CD4-positive, alpha-beta memory T cell (primary cell): ENCODE data around the gene MAPK11. TPM values are rescaled to one million over a fixed set of nuclear protein-coding genes. Genes with fewer than 3 reads are reported as not detected.

Experiments
- CTCF ChIA-PET: fragments of 350-600 bp; sonication (Branson Sonifier 250); formaldehyde crosslinking; loops from one replicate; lab custom pipeline; 2021; ENCODE audit warnings: inconsistent platforms; ENCODE audit not compliant: partially characterized antibody; lab: Charles Lee
- POLR2A ChIA-PET: fragments of 350-600 bp; sonication (Branson Sonifier 250); formaldehyde crosslinking; loops from one replicate; lab custom pipeline; 2021; ENCODE audit not compliant: partially characterized antibody; lab: Charles Lee
- DNase-seq, 5 donors: peaks; one replicate each; pipeline versions ENCODE4 v3.0.0 to v3.0.0-alpha.2; 2020 to 2022; ENCODE audit warnings: mixed read lengths in 1 of 5
- H3K27ac ChIP-seq: one replicate; pipeline ENCODE4 v1.7.0; 2013; ENCODE audit warnings: low read depth, low read length
- H3K27me3 ChIP-seq: 2 replicates; pipeline ENCODE4 v1.7.0; 2013; ENCODE audit warnings: mild to moderate bottlenecking, low read length, moderate library complexity; ENCODE audit not compliant: insufficient read depth
- H3K36me3 ChIP-seq: 2 replicates; pipeline ENCODE4 v1.7.0; 2013; ENCODE audit warnings: mild to moderate bottlenecking, low read length, moderate library complexity; ENCODE audit not compliant: insufficient read depth
- H3K4me1 ChIP-seq: 2 replicates; pipeline ENCODE4 v1.7.0; 2013; ENCODE audit warnings: mild to moderate bottlenecking, low read length, moderate library complexity; ENCODE audit not compliant: insufficient read depth
- H3K4me3 ChIP-seq, 2 donors: one replicate each; pipeline ENCODE4 v1.7.0; 2013; ENCODE audit warnings: low read length in 2 of 2, mild to moderate bottlenecking in 1 of 2
- H3K9me3 ChIP-seq, 2 donors: one replicate each; pipeline ENCODE4 v1.7.0; 2013; ENCODE audit warnings: low read length in 2 of 2, control low read depth in 1 of 2; ENCODE audit not compliant: control insufficient read depth in 1 of 2
- H3K27ac Mint-ChIP-seq, 7 donors: one replicate each; pipeline ENCODE4 v1.8.0; 2020 to 2021; ENCODE audit warnings: mixed read lengths in 7 of 7, mild to moderate bottlenecking in 6 of 7, inconsistent platforms in 3 of 7, moderate library complexity in 3 of 7
- H3K27me3 Mint-ChIP-seq, 2 donors: one replicate each; pipeline ENCODE4 v1.8.0; 2020 to 2021; ENCODE audit warnings: mixed read lengths in 2 of 2
- H3K36me3 Mint-ChIP-seq, 2 donors: one replicate each; pipeline ENCODE4 v1.8.0; 2020 to 2021; ENCODE audit warnings: mixed read lengths in 2 of 2, inconsistent platforms in 1 of 2, mild to moderate bottlenecking in 1 of 2
- H3K4me1 Mint-ChIP-seq, 4 donors: one replicate each; pipeline ENCODE4 v1.8.0; 2020 to 2021; ENCODE audit warnings: mixed read lengths in 4 of 4, mild to moderate bottlenecking in 1 of 4
- H3K4me3 Mint-ChIP-seq, 8 donors: one replicate each; pipeline ENCODE4 v1.8.0; 2020 to 2021; ENCODE audit warnings: mixed read lengths in 8 of 8, mild to moderate bottlenecking in 7 of 8, moderate library complexity in 6 of 8, inconsistent platforms in 3 of 8
- H3K9me3 Mint-ChIP-seq, 8 donors: one replicate each; pipeline ENCODE4 v1.8.0; 2020 to 2021; ENCODE audit warnings: mixed read lengths in 8 of 8, mild to moderate bottlenecking in 5 of 8, inconsistent platforms in 3 of 8, moderate library complexity in 1 of 8
- intact Hi-C: fragments of 100-400 bp; cut with micrococcal nuclease; formaldehyde crosslinking; loops from one replicate; pipeline ENCODE4 v1.15.1; 2023
- polyA plus RNA-seq, 2 donors: library from polyadenylated mRNA; unstranded; fragments of 300-500 nt; fragmentation: Illumina TruSeq; gene quantifications; one replicate each; pipeline ENCODE4 v1.2.3, GENCODE V29; 2021
- total RNA-seq, 2 experiments: library from RNA; stranded (reverse); gene quantifications; one replicate each; pipeline ENCODE4 v1.2.3, GENCODE V29; 2021

MAPK11 gene
- total and polyA plus RNA-seq, 4 experiments from 2014 or later, result 0.10 to 1.7 (median 1.1) TPM

GRCh38 chr22:50307890-50308596 lies 37.9 kb upstream of the MAPK11 start:
- Histone ChIP-seq H3K27me3 (no peaks in the 10 kb centered on the region), H3K4me1 (peaks cover 5% of the 10 kb centered on the region), H3K4me3 (no peak overlapping the region), H3K36me3 (no peaks in the 10 kb centered on the region), H3K27ac (no peak overlapping the region), H3K9me3 (no peaks in the 10 kb centered on the region)
- ChIA-PET CTCF (no interaction called here), POLR2A (interaction anchor here (0.9 kb wide), 1 partner anchor 313 kb away, joined by 3 read pairs; no protein-coding TSS in a partner anchor)
- intact Hi-C loops, result loop anchor here (2.0 kb wide), 1 partner anchor 19 kb away; the partner anchor contains the start of gene DENND6B
- Mint-ChIP-seq H3K27ac (no peak overlapping the region), H3K27me3 (peaks cover 8% of the 10 kb centered on the region in 2 donors), H3K9me3 (no peaks in the 10 kb centered on the region), H3K4me3 (peak overlapping the region in 3 of 8 donors; percentile 17 to 39 (median 31)), H3K36me3 (no peaks in the 10 kb centered on the region), H3K4me1 (peaks cover 2 to 15% (median 4%) of the 10 kb centered on the region in 4 donors)
- DNase-seq, result peak in 1 of 5 donors; percentile 27

GRCh38 chr22:50306753-50307749 lies 36.9 kb upstream of the MAPK11 start, which contains the start of gene PLXNB2:
Gene PLXNB2 (minus strand): TSS chr22:50307646. CDS start chr22:50290584, 17,062 bp downstream.
- Mint-ChIP-seq H3K36me3 (no peaks in the 10 kb centered on the region), H3K27ac (no peak within 1 kb of the TSS), H3K27me3 (peaks cover 8 to 10% of the 10 kb centered on the region in 2 donors), H3K4me1 (peaks cover 2 to 15% (median 4%) of the 10 kb centered on the region in 4 donors), H3K4me3 (peak within 1 kb of the TSS in 3 of 8 donors; percentile 17 to 39 (median 31)), H3K9me3 (no peaks in the 10 kb centered on the region)
- intact Hi-C loops, result loop anchor here (2.0 kb wide), 1 partner anchor 20 kb away; the partner anchor contains the start of gene DENND6B
- ChIA-PET POLR2A (interaction anchor here (0.8 to 0.9 kb wide), 2 partner anchors 30 to 314 kb away, joined by 3 read pairs; no protein-coding TSS in a partner anchor), CTCF (no interaction called here)
- peaks cover 5% of the 10 kb centered on the region for H3K4me1 ChIP-seq
- no peak within 1 kb of the TSS for H3K4me3 ChIP-seq
- no peaks in the 10 kb centered on the region for H3K9me3 ChIP-seq
- no peaks in the 10 kb centered on the region for H3K27me3 ChIP-seq
- H3K27ac ChIP-seq, result no peak within 1 kb of the TSS
- peak in 2 of 5 donors; percentile 10 to 20 for DNase-seq
- H3K36me3 ChIP-seq, result no peaks in the 10 kb centered on the region

DNA sequence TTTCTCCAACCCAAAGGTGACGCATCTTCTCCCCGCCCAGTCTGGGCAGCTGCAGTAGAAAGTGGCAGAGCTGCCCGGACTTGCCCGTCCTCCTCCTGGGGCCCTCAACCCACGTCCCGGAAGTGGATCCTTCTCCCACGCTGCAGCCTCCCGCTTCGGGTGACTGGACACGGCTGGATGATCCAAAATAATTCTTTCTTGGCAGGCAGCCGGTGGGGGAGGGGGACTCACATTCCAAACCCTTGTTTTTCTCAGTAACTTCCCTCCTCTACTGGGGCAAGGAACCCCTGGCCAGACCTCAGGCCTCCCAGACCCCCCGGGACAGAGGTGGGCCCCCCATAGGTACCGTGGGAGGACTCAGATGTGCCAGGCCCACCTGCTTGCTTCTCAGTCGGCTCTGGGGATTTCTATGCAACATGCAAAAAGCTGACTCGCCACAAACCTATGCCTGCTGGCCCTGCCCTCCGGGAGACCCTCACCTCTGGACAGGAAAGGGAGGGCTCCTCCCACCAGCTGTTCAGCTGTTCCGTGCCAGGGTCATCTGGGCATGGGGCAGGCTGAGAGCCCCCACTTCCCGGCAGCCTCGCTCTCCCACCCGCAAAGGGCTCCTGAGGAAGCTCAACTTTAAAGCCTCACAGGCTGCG lies 35.9 kb upstream of the MAPK11 start:
- Histone ChIP-seq H3K27ac (no peak overlapping the region), H3K4me1 (peaks cover 5% of the 10 kb centered on the region), H3K36me3 (no peaks in the 10 kb centered on the region), H3K9me3 (no peaks in the 10 kb centered on the region), H3K4me3 (no peak overlapping the region), H3K27me3 (no peaks in the 10 kb centered on the region)
- no peaks in the 10 kb centered on the region for H3K9me3 Mint-ChIP-seq
- CTCF ChIA-PET, result no interaction called here
- DNase-seq, result no peak
- H3K27me3 Mint-ChIP-seq, result peaks cover 10% of the 10 kb centered on the region in 2 donors
- POLR2A ChIA-PET, result interaction anchor here (0.8 kb wide), 1 partner anchor 29 kb away, joined by 3 read pairs; no protein-coding TSS in a partner anchor
- peak overlapping the region in 6 of 8 donors; percentile 4 to 67 (median 34) for H3K4me3 Mint-ChIP-seq
- intact Hi-C loops, result loop anchor here (2.0 kb wide), 1 partner anchor 21 kb away; the partner anchor contains the start of gene DENND6B
- peaks cover 2 to 15% (median 4%) of the 10 kb centered on the region in 4 donors for H3K4me1 Mint-ChIP-seq
- peak overlapping the region in 1 of 7 donors; percentile 56 for H3K27ac Mint-ChIP-seq
- H3K36me3 Mint-ChIP-seq, result no peaks in the 10 kb centered on the region

GRCh38 chr22:50305393-50305922 lies 35.3 kb upstream of the MAPK11 start:
- Histone ChIP-seq H3K4me1 (peaks cover 5% of the 10 kb centered on the region), H3K36me3 (no peaks in the 10 kb centered on the region), H3K4me3 (no peak overlapping the region), H3K27ac (no peak overlapping the region), H3K9me3 (no peaks in the 10 kb centered on the region), H3K27me3 (no peaks in the 10 kb centered on the region)
- no peak for DNase-seq
- intact Hi-C loops, result no loop called here
- Mint-ChIP-seq H3K27me3 (peaks cover 10% of the 10 kb centered on the region in 2 donors), H3K9me3 (no peaks in the 10 kb centered on the region), H3K4me3 (no peak overlapping the region), H3K27ac (no peak overlapping the region), H3K36me3 (no peaks in the 10 kb centered on the region), H3K4me1 (peaks cover 2 to 15% (median 4%) of the 10 kb centered on the region in 4 donors)
- ChIA-PET CTCF (no interaction called here), POLR2A (no interaction called here)

GRCh38 chr22:50304528-50305392 lies 34.6 kb upstream of the MAPK11 start:
- no peaks in the 10 kb centered on the region for H3K36me3 Mint-ChIP-seq
- Histone ChIP-seq H3K27ac (no peak overlapping the region), H3K4me3 (no peak overlapping the region), H3K9me3 (no peaks in the 10 kb centered on the region), H3K4me1 (peaks cover 5% of the 10 kb centered on the region), H3K27me3 (no peaks in the 10 kb centered on the region), H3K36me3 (no peaks in the 10 kb centered on the region)
- intact Hi-C loops, result no loop called here
- H3K4me1 Mint-ChIP-seq, result peaks cover 2 to 15% (median 4%) of the 10 kb centered on the region in 4 donors
- no peak for DNase-seq
- H3K4me3 Mint-ChIP-seq, result peak overlapping the region in 1 of 8 donors; percentile 29
- H3K27me3 Mint-ChIP-seq, result peaks cover 10% of the 10 kb centered on the region in 2 donors
- H3K9me3 Mint-ChIP-seq, result no peaks in the 10 kb centered on the region
- H3K27ac Mint-ChIP-seq, result no peak overlapping the region
- POLR2A ChIA-PET, result no interaction called here
- CTCF ChIA-PET, result no interaction called here
